ENCODE results near the gene SCD.

- TF ChIP-seq CTCF (IDR thresholded peaks at IDR 0.05) (no peak), POLR2A (IDR thresholded peaks at IDR 0.05) (peak in 1 of 2 donors; percentile 45), POLR2AphosphoS5 (IDR thresholded peaks at IDR 0.05) (peak in 3 of 4 donors; percentile 79 to 90 (median 85)), EP300 (IDR thresholded peaks at IDR 0.05) (no peak)
These were observed at the start of gene SCD for GRCh38 chr10:100346765-100347567.

Measured in sigmoid colon (tissue), 4 donors.